Calu3 (cell line): ENCODE measurements around the gene ETNK2. TPM values are rescaled to one million over a fixed set of nuclear protein-coding genes. Genes with fewer than 3 reads are reported as not detected.

ENCODE experiments used
- BruUV-seq: library from RNA; stranded (reverse); fragments of 400-500 nt; replicated peaks from 2 replicates; lab custom pipeline; 2021; lab: Mats Ljungman, UMichigan
- CTCF ChIA-PET: fragments of 300-600 bp; sonication (Branson Sonifier 250); formaldehyde crosslinking; loops from one replicate; lab custom pipeline; 2022; ENCODE audit warnings: antibody characterized with exemption; lab: Charles Lee
- DNase-seq: peaks from one replicate; pipeline ENCODE4 v3.0.0; 2022
- H3K27ac Mint-ChIP-seq: one replicate; pipeline ENCODE4 v1.8.0; 2022; ENCODE audit warnings: mixed read lengths; ENCODE audit not compliant: unreplicated experiment
- H3K27me3 Mint-ChIP-seq: one replicate; pipeline ENCODE4 v1.8.0; 2022; ENCODE audit warnings: mixed read lengths; ENCODE audit not compliant: unreplicated experiment
- H3K36me3 Mint-ChIP-seq: one replicate; pipeline ENCODE4 v1.8.0; 2022; ENCODE audit warnings: mild to moderate bottlenecking, moderate library complexity, mixed read lengths; ENCODE audit not compliant: insufficient read depth, unreplicated experiment
- H3K4me1 Mint-ChIP-seq: one replicate; pipeline ENCODE4 v1.8.0; 2022; ENCODE audit warnings: mild to moderate bottlenecking, low read depth, mixed read lengths; ENCODE audit not compliant: unreplicated experiment
- H3K4me3 Mint-ChIP-seq: one replicate; pipeline ENCODE4 v1.8.0; 2022; ENCODE audit warnings: mild to moderate bottlenecking, low read depth, moderate library complexity, mixed read lengths; ENCODE audit not compliant: unreplicated experiment
- H3K9me3 Mint-ChIP-seq: one replicate; pipeline ENCODE4 v1.8.0; 2022; ENCODE audit warnings: low read depth, mixed read lengths; ENCODE audit not compliant: unreplicated experiment
- CTCF ChIP-seq: fragments of 200-600 bp; IDR thresholded peaks from one replicate; pipeline ENCODE4 v1.8.0; 2022; ENCODE audit warnings: antibody characterized with exemption; ENCODE audit not compliant: unreplicated experiment
- intact Hi-C: fragments of 100-400 bp; cut with micrococcal nuclease; formaldehyde crosslinking; loops from one replicate; pipeline ENCODE4 v1.10.0; 2022; ENCODE audit not compliant: unreplicated experiment
- total RNA-seq: library from RNA; stranded (reverse); gene quantifications from 2 replicates; pipeline ENCODE4 v1.2.3, GENCODE V29; 2022

ETNK2 gene
- total RNA-seq, 1 experiment from 2014 or later: 5.0 TPM

GRCh38 chr1:204110894-204111633 is 40.8 kb downstream of the ETNK2 start:
- CTCF ChIA-PET: interaction anchor here (0.6 kb wide), 1 partner anchor 37 kb away, joined by 3 read pairs; no protein-coding TSS in a partner anchor
- Mint-ChIP-seq H3K4me1 (peaks cover 13% of the 10 kb centered on the region), H3K27ac (no peak overlapping the region), H3K9me3 (no peaks in the 10 kb centered on the region), H3K27me3 (no peaks in the 10 kb centered on the region), H3K4me3 (no peak overlapping the region), H3K36me3 (peaks cover 11% of the 10 kb centered on the region)
- no peak for TF ChIP-seq CTCF
- no peak for DNase-seq
- intact Hi-C loops: no loop called here
- BruUV-seq: no TSS peak

- CTCF ChIA-PET: no interaction called here
- no peak overlapping the region for H3K4me3 Mint-ChIP-seq
- intact Hi-C loops: no loop called here
Observed at GRCh38 chr1:204108312-204109141, 43.3 kb downstream of the ETNK2 start.

GRCh38 chr1:204107892-204108291 is 44.0 kb downstream of the ETNK2 start:
- Mint-ChIP-seq H3K4me1 (peaks cover 40% of the 10 kb centered on the region), H3K27me3 (no peaks in the 10 kb centered on the region), H3K9me3 (no peaks in the 10 kb centered on the region), H3K36me3 (peaks cover 13% of the 10 kb centered on the region), H3K4me3 (no peak overlapping the region), H3K27ac (no peak overlapping the region)
- DNase-seq: no peak
- no peak for TF ChIP-seq CTCF
- intact Hi-C loops: no loop called here
- CTCF ChIA-PET: no interaction called here
- no TSS peak for BruUV-seq

More at GRCh38 chr1:204108312-204109141, 43.3 kb downstream of the ETNK2 start:
- no TSS peak for BruUV-seq
- no peak for TF ChIP-seq CTCF
- DNase-seq: no peak
- H3K27me3 Mint-ChIP-seq: no peaks in the 10 kb centered on the region
- no peaks in the 10 kb centered on the region for H3K9me3 Mint-ChIP-seq
- no peak overlapping the region for H3K27ac Mint-ChIP-seq
- peaks cover 13% of the 10 kb centered on the region for H3K36me3 Mint-ChIP-seq
- H3K4me1 Mint-ChIP-seq: peaks cover 37% of the 10 kb centered on the region

- no TSS peak for BruUV-seq
- H3K4me1 Mint-ChIP-seq: peaks cover 43% of the 10 kb centered on the region
- no peak overlapping the region for H3K4me3 Mint-ChIP-seq
- no peaks in the 10 kb centered on the region for H3K27me3 Mint-ChIP-seq
- H3K36me3 Mint-ChIP-seq: peaks cover 13% of the 10 kb centered on the region
- DNase-seq: no peak
- intact Hi-C loops: no loop called here
- CTCF ChIA-PET: interaction anchor here (0.7 kb wide), 1 partner anchor 667 kb away, joined by 4 read pairs; no protein-coding TSS in a partner anchor
- no peaks in the 10 kb centered on the region for H3K9me3 Mint-ChIP-seq
- no peak overlapping the region for H3K27ac Mint-ChIP-seq
- TF ChIP-seq CTCF: no peak
Observed at GRCh38 chr1:204106825-204107224, 45.0 kb downstream of the ETNK2 start.
